ENCODE data around the gene ROM1. TPM values are rescaled to one million over a fixed set of nuclear protein-coding genes. Genes with fewer than 3 reads are reported as not detected.
"Not testable (repeated sequence)": the region's sequence is repeated elsewhere in the genome, so short reads cannot be mapped to it uniquely, and the experiment has no call there.

The ROM1 gene
- total RNA-seq, 4 donors from 2014 or later: 3.7 to 11.9 (median 10.1) TPM

DNA sequence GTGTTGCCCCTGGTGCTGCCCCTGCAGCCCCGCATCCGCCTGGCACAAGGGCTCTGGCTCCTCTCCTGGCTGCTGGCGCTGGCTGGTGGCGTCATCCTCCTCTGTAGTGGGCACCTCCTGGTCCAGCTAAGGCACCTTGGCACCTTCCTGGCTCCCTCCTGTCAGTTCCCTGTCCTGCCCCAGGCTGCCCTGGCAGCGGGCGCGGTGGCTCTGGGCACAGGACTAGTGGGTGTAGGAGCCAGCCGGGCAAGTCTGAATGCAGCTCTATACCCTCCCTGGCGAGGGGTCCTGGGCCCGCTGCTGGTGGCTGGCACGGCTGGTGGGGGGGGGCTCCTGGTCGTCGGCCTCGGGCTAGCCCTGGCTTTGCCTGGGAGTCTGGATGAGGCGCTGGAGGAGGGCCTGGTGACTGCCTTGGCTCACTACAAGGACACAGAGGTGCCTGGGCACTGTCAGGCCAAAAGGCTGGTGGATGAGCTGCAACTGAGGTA is 278 bp downstream of the ROM1 start:
- no peaks in the 10 kb centered on the region for H3K9me3 ChIP-seq
- H3K4me1 ChIP-seq: peaks cover 24 to 45% (median 33%) of the 10 kb centered on the region in 4 donors
- H3K27me3 ChIP-seq: no peaks in the 10 kb centered on the region
- DNase-seq (ENCODE audit: extremely low spot score): no peak
- no CpG with 5 or more reads among the region's 15 CpGs for WGBS
- TF ChIP-seq POLR2AphosphoS5 (IDR thresholded peaks at IDR 0.05) (no peak), POLR2A (IDR thresholded peaks at IDR 0.05; ENCODE audit: low read depth) (no peak), EP300 (IDR thresholded peaks at IDR 0.05) (no peak)
- TF ChIP-seq, protein P1, sequence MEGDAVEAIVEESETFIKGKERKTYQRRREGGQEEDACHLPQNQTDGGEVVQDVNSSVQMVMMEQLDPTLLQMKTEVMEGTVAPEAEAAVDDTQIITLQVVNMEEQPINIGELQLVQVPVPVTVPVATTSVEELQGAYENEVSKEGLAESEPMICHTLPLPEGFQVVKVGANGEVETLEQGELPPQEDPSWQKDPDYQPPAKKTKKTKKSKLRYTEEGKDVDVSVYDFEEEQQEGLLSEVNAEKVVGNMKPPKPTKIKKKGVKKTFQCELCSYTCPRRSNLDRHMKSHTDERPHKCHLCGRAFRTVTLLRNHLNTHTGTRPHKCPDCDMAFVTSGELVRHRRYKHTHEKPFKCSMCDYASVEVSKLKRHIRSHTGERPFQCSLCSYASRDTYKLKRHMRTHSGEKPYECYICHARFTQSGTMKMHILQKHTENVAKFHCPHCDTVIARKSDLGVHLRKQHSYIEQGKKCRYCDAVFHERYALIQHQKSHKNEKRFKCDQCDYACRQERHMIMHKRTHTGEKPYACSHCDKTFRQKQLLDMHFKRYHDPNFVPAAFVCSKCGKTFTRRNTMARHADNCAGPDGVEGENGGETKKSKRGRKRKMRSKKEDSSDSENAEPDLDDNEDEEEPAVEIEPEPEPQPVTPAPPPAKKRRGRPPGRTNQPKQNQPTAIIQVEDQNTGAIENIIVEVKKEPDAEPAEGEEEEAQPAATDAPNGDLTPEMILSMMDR (IDR thresholded peaks at IDR 0.05): no peak
- peaks cover 5 to 63% (median 50%) of the 10 kb centered on the region in 4 donors for H3K36me3 ChIP-seq
- intact Hi-C loops (cut with DNase I): no loop called here
- H3K4me3 ChIP-seq: peak overlapping the region; percentile 70 to 97 (median 83)
- peak overlapping the region; percentile 91 to 99 (median 96) for H3K27ac ChIP-seq (replicated peaks in 1 of 4)

- Histone ChIP-seq H3K4me3 (no peak overlapping the region), H3K27ac (replicated peaks in 1 of 4) (peak overlapping the region in 3 of 4 donors; percentile 95 to 99 (median 97)), H3K4me1 (peaks cover 24 to 37% (median 33%) of the 10 kb centered on the region in 4 donors), H3K9me3 (no peaks in the 10 kb centered on the region), H3K27me3 (no peaks in the 10 kb centered on the region), H3K36me3 (peaks cover 5 to 59% (median 44%) of the 10 kb centered on the region in 4 donors)
- DNase-seq (ENCODE audit: extremely low spot score): no peak
- TF ChIP-seq POLR2A (IDR thresholded peaks at IDR 0.05; ENCODE audit: low read depth) (no peak), EP300 (IDR thresholded peaks at IDR 0.05) (no peak)
- WGBS: 70% methylated on average over 8 of the region's 8 CpGs
- intact Hi-C loops (cut with DNase I): no loop called here
Observed at GRCh38 chr11:62614275-62614674, 1.2 kb downstream of the ROM1 start.

DNA sequence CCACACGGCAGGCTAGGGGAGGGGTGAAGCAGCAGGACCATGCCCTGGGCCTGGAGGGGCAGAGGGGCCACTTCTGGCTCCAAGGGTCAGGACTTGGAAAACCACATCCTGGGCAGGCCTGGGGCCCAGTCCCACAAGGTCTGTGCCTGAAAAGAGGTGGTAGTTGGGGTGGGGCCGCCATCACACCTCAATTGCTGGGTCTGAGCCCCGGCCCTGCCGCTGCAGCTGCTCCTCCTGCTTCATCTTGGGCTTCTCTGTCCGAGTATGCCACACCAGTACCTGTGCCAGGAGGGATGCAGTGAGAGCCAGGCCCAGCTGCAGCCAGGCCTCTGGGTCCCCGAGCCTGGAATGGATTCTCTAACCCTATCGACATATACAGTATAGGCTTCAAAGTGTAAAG is 2.5 kb downstream of the ROM1 start:
- intact Hi-C loops (cut with DNase I): no loop called here
- H3K9me3 ChIP-seq: no peaks in the 10 kb centered on the region
- TF ChIP-seq POLR2A (IDR thresholded peaks at IDR 0.05; ENCODE audit: low read depth) (no peak), POLR2AphosphoS5 (IDR thresholded peaks at IDR 0.05) (no peak), EP300 (IDR thresholded peaks at IDR 0.05) (no peak)
- TF ChIP-seq, protein P1 (IDR thresholded peaks at IDR 0.05): no peak
- WGBS: 100% methylated on average over 1 of the region's 7 CpGs
- H3K4me1 ChIP-seq: peaks cover 21 to 44% (median 36%) of the 10 kb centered on the region in 4 donors
- H3K36me3 ChIP-seq: peaks cover 5 to 52% (median 34%) of the 10 kb centered on the region in 4 donors
- DNase-seq (ENCODE audit: extremely low spot score): no peak
- no peak overlapping the region for H3K4me3 ChIP-seq
- no peak overlapping the region for H3K27ac ChIP-seq (replicated peaks in 1 of 4)
- no peaks in the 10 kb centered on the region for H3K27me3 ChIP-seq

GRCh38 chr11:62616957-62617356 is 3.9 kb downstream of the ROM1 start:
- DNase-seq (ENCODE audit: extremely low spot score); intact Hi-C loops (cut with DNase I); H3K27ac ChIP-seq (replicated peaks in 1 of 4); H3K4me3 ChIP-seq; H3K9me3 ChIP-seq; H3K27me3 ChIP-seq: not testable (repeated sequence)
- peaks cover 17 to 40% (median 31%) of the 10 kb centered on the region in 4 donors for H3K4me1 ChIP-seq
- WGBS: 78% methylated on average over 3 of the region's 14 CpGs
- H3K36me3 ChIP-seq: peaks cover 5 to 46% (median 33%) of the 10 kb centered on the region in 4 donors

DNA sequence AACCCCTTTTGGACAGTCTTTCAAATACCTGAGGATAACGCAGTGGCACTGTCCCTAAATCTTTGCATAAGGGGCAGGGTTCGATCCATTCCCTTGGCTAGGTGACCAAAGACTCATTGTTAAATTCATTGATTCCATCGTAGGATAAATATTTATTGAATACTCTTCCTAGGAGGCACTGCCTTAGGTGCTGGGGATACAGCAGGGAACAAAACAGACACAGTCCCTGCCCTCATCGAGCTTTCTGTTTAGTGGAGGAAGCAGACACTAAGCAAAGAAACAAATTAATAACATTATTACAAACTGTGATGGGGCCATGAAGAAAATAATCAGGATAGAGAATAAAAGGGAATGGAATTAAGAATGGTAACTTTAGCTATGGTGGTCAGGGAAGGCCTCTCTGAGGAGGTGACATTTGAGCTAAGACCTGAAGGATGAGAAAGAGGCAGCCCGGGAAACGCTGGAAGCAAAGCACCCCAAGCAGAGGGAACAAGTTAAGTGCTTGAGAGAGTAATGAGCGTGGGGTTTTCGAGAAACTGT is 8.0 kb downstream of the ROM1 start:
- no peak for DNase-seq (ENCODE audit: extremely low spot score)

More for the DNA sequence above, 8.0 kb downstream of the ROM1 start:
- WGBS: 34% methylated on average over 8 of the region's 8 CpGs
- H3K27me3 ChIP-seq: no peaks in the 10 kb centered on the region
- H3K4me3 ChIP-seq: peak overlapping the region; percentile 66 to 87 (median 76)
- peaks cover 15 to 45% (median 32%) of the 10 kb centered on the region in 4 donors for H3K36me3 ChIP-seq
- H3K4me1 ChIP-seq: peaks cover 16 to 33% (median 23%) of the 10 kb centered on the region in 4 donors
- peak overlapping the region; percentile 83 to 91 (median 88) for H3K27ac ChIP-seq (replicated peaks in 1 of 4)
- H3K9me3 ChIP-seq: no peaks in the 10 kb centered on the region
- intact Hi-C loops (cut with DNase I): no loop called here
- TF ChIP-seq, protein P1 (IDR thresholded peaks at IDR 0.05): no peak
- no peak for TF ChIP-seq EP300 (IDR thresholded peaks at IDR 0.05)
- no peak for TF ChIP-seq POLR2A (IDR thresholded peaks at IDR 0.05; ENCODE audit: low read depth)
- no peak for TF ChIP-seq POLR2AphosphoS5 (IDR thresholded peaks at IDR 0.05)

Data from esophagus muscularis mucosa (tissue), 4 donors.